Measurements from ENCODE around the gene MPI. TPM values are rescaled to one million over a fixed set of nuclear protein-coding genes. Genes with fewer than 3 reads are reported as not detected.

MPI gene
- total and polyA plus RNA-seq, 10 of the 15 experiments (the other 5 are each of a cell fraction or from before 2014, with no cell fraction given) = 35.6 to 93.9 (median 44.1) TPM

GRCh38 chr15:74902295-74903075, 12.6 kb downstream of the MPI start:
- in situ Hi-C loops (cut with MboI) (no loop called here), intact Hi-C loops (cut with micrococcal nuclease; ENCODE audit: unreplicated experiment) (loop anchor here (5.0 kb wide), 3 partner anchors 45 to 130 kb away; partner anchors contain the start of gene ULK3)
- H3K9ac ChIP-seq (ENCODE audit: control insufficient read depth, insufficient read depth, low read length) = no peak overlapping the region
- H3K4me1 ChIP-seq (ENCODE audit: control insufficient read depth, insufficient read depth, low read length) = peaks cover 10% of the 10 kb centered on the region
- peaks cover 12 to 20% of the 10 kb centered on the region in 2 experiments; a peak in 3 of 4 replicates for H3K36me3 ChIP-seq (ENCODE audit: control insufficient read depth in 2 of 2, insufficient read depth in 2 of 2, low read length in 1 of 2)
- H3K27me3 ChIP-seq (replicated peaks in 1 of 2; ENCODE audit: control insufficient read depth in 2 of 2, insufficient read depth in 2 of 2, low read length in 1 of 2) = no peaks in the 10 kb centered on the region
- DNase-seq (ENCODE audit: low read depth, low spot score) = no peak
- FAIRE-seq = no peak
- BruUV-seq (replicated peaks) = no TSS peak
- H3K9me3 ChIP-seq (replicated peaks; ENCODE audit: control insufficient read depth, insufficient read depth, low read length) = no peaks in the 10 kb centered on the region
- CTCF ChIA-PET = interaction anchor here (0.6 to 8.9 kb wide), 54 partner anchors 8 to 458 kb away, joined by 3 to 129 read pairs (median 9); partner anchors contain the start of genes CSK, MPI, RPP25 and SCAMP2
- ATAC-seq = no peak
- RAD21 ChIA-PET (ENCODE audit: unreplicated experiment) = interaction anchor here (0.6 to 5.4 kb wide), 39 partner anchors 9 to 301 kb away, joined by 3 to 53 read pairs (median 5); partner anchors contain the start of genes COX5A, SCAMP2 and ULK3
- SMC1A ChIA-PET (ENCODE audit: uncharacterized antibody, unreplicated experiment) = interaction anchor here (0.6 to 4.9 kb wide), 32 partner anchors 9 to 223 kb away, joined by 3 to 52 read pairs (median 7); partner anchors contain the start of genes MPI and ULK3
- H2AFZ ChIP-seq (ENCODE audit: control insufficient read depth, low read depth, low read length) = no peak overlapping the region
- H3K79me2 ChIP-seq (ENCODE audit: control insufficient read depth, insufficient read depth, low read length) = peaks cover 15% of the 10 kb centered on the region
- H3K27ac ChIP-seq (ENCODE audit: control insufficient read depth, insufficient read depth) = no peak overlapping the region
- TF ChIP-seq SREBF1 (IDR thresholded peaks at IDR 0.05; ENCODE audit: low read length) = no peak
- TF ChIP-seq IRF4 (IDR thresholded peaks at IDR 0.05; ENCODE audit: low read depth, low read length) = no peak
- TF ChIP-seq GABPA (IDR thresholded peaks at IDR 0.05; ENCODE audit: low read depth) = no peak
- TF ChIP-seq SKIL (IDR thresholded peaks at IDR 0.05; ENCODE audit: low read depth, poor library complexity, severe bottlenecking) = no peak
- TF ChIP-seq JUND (IDR thresholded peaks at IDR 0.05; ENCODE audit: low read depth, low read length) = no peak
- no peak for TF ChIP-seq RFX5 (IDR thresholded peaks at IDR 0.05; ENCODE audit: low read depth, low read length)
- TF ChIP-seq NBN (IDR thresholded peaks at IDR 0.05) = no peak
- no peak for TF ChIP-seq TAF1 (IDR thresholded peaks at IDR 0.05; ENCODE audit: borderline replicate concordance, low read depth, low read length)
- TF ChIP-seq MXI1 (IDR thresholded peaks at IDR 0.05; ENCODE audit: low read depth, low read length) = no peak
- WGBS (ENCODE audit: insufficient coverage, insufficient replicate concordance, low lambda C conversion rate, missing lambda C conversion rate) = 76% methylated on average over 4 of the region's 4 CpGs
- POLR2A ChIA-PET = interaction anchor here (0.5 to 1.9 kb wide), 12 partner anchors 9 to 133 kb away, joined by 3 to 8 read pairs (median 6); partner anchors contain the start of gene ULK3
- no peak overlapping the region for H3K4me2 ChIP-seq (ENCODE audit: control insufficient read depth, insufficient read depth)
- H3K4me3 ChIP-seq = no peak overlapping the region
- no peaks in the 10 kb centered on the region for H4K20me1 ChIP-seq (ENCODE audit: control insufficient read depth, insufficient read depth)

Measured in GM12878 (cell line).